Activated CD4-positive, alpha-beta T cell treated with anti-CD3 and anti-CD28 coated beads, Interleukin-2, amount 50 U/mL, for 4 hours (primary cell): Measurements from ENCODE around the gene SLC8A1.

ENCODE experiments used
- DNase-seq, 2 experiments: peaks; one replicate each; pipeline ENCODE4 v3.0.0-alpha.2; 2020

The SLC8A1 gene

DNA sequence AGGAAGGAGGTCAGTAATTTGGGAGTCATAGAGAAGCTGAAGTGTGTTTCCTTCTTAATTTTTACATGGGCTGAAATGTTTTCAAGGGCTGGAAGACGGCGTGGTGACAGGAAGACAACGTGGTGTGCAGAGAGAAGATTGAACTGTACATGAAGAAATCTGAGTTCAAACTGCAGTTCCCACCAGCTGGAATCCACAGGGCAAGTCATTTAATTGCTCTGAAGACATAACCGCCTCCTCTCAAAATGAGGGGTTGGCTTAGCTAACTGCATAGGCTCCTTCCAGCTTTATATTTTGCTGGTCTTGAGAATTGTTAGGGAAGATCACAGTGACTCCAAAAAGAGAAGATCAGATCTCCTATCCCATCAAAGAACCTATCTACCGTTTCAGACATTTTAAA is 103.9 kb downstream of the SLC8A1 start:
- no peak for DNase-seq

DNA sequence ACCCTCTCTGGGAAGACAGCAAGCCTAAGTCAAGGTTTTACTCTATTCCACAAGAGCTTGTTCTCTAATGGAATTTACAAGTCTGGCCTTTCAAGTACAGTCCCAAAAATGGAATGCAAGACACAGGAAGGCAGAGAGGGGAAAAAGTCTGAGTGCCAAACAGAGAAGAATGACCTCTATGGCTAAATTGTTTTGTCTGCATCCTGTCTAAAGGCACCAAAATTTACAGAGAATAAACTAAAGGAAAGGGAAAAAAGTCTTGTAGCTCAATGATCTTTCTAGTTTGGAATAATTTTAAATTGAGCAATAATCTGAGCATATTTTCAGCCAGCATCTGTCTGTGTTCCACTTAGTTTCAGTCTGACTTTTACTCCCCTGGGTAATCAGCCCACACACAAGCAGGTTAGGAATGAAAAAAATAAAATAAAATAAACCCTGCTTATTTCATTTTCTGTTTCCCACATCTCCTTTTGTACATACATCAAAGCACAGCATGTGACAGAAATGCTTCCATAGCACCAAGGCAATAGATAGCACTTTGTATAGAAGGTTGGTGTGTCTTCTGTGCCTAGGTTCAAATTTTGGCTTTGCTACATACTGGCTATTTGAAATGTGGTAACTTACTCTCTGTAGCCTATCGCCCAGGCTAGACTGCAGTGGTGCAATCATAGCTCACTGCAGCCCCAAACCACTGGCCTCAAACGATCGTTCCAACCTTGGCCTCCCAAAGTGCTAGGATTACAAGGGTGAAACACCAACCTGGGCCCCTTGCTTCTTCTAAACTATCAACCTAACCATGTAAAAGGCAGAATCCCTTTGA is 105.1 kb downstream of the SLC8A1 start:
- DNase-seq, result no peak

DNA sequence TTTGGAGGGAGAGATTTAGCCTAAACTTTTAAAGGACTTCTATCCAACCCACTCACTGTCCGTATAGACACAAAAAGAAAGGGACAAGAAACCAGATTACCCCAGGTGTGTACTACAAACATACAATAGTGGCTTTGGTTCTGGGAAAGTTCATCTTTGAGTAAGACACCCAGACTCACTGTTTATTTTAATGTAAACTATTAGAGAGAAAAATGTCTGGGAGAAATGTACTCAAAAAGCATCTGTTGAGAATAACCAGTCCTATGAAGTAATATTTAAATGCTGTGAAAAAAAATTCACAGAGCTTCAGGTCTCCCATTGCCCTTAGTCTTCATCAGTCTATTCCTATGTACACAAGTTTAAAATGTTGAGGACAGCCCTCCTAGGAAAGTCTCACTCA is 107.5 kb downstream of the SLC8A1 start:
- no peak for DNase-seq

DNA sequence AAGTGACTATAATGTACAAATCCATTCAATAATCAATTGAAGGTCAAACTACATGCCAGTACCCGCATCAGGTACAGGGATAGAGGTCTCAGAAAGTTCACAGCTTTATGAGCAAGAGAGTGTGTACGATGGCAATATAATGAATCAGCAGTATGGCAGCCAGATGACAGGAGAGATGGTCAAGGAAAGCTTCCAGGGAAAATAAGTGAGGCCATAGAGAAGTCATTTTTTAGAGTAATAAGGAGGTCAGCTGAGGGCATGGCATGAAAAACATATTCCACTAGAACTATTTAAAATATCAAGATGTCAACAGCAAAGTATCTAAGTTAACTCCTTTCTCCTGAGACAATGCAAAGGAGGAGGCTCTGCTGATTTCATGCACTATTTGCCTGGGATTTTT is 108.0 kb downstream of the SLC8A1 start:
- no peak for DNase-seq

DNA sequence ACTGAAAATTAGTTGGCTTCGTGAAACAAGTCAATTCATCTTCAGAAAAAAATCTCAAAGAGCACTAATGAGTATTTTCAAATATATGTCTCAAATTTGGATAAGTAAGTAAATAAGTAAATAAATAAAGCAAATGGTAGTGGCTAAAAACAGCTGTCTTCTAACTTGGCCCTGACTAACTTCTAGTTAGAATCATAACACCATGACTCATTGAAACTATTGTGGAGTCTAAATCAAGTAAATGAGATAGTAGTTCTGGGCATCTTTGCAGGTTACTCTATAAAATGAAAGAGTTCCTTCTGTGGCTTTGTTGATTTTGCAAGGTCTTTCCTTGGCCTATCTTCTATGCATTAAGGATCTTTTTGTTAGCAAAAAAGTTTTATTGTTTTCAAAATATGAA is 110.7 kb downstream of the SLC8A1 start:
- no peak for DNase-seq

DNA sequence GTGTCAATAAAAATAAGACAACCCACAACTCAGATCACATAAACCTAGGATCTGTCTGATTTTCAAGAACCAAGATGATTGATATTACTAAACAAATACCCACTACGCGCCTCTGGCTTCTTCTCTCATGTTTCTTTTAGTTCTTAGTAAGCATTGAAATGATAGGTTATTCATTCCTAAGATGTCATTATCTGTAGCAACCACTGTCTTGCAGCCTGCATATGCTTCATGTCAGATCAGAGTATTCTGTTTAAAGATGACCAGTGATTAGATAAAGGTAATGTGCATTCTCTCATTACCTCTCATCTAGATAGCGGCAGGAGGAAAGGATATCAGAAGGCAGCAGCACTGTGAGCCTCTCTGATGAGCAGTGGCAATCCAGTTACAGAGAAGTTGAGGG is 112.9 kb downstream of the SLC8A1 start:
- DNase-seq, result no peak

DNA sequence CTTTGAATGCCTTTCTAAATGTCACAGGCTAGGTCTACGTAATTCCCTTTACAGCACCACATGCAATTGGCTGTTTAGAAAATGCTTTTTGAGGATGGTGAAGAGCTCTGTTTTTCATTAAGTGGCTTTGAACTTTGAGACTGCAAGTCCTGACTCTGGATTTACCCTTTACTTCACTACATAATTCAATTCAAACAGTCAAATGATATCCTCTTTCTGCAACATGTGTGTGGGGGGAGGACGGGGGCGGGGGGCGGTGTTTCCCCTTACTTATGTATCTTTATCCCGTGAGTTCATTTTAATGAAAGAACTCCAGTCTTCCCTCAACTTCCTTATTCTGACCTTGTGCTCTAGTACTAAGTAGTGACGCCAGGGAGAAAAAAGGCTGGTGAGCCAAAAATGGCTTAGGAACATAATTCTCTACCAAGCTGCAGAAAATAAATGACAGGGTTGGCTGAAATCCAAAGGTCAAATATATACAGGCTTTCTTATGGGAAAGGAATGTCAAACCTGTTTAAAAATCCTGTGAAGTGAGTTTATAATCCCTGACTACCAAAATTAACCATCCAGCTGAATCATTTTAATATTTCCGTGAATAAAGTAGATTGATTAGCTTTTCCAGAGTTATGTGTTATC is 119.6 kb downstream of the SLC8A1 start:
- DNase-seq, result no peak

DNA sequence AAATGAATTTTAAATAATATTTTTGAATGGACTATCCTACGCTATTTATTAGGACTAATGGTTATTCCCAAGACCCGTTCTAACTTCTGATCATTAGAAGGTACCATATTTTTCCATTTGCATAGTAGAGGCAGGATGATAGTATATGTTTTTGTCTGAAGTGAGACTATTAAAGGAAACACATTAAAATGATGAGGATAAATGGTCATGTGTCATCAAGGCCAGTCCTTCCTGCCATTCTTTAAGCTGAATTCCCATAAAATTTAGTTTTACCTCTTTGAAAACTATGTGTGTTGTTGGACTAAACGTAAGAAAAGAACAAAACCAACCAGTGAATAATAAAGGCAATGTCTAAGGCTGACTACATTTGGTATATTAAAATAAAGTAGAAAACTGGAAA is 121.8 kb downstream of the SLC8A1 start:
- no peak for DNase-seq

DNA sequence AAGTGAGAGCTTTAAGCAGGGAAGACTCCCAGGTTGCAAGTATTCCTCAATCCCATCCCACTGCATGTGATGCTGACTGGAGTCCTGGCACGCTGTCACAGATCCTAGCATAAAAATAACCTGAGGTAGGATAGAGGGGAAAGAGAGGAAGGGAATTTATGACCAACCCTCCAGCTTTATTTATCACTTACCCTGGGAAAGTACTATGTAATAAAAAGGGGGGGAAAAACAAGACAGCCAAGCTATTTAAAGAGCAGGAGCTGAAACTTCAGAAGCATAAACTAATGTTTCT is 122.2 kb downstream of the SLC8A1 start:
- no peak for DNase-seq

DNA sequence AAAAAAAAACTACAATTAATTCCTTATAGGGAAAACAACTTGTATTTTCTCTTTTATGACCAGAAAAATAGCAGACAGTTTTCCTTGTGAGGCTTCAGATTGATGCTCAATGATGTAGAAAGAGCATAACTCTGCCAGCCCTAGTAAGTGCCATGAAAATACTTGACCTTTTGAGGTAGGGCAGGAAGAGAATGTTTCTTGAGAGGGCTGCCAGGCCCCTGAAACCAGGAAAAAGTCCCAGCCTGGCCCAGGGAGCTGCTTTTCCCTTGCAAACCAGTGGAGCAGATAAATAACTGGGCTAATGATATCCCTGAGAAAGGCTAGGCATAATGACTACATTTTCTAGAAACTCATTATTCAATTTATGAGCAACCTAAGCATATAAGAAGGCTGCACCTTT is 126.8 kb downstream of the SLC8A1 start:
- no peak for DNase-seq

DNA sequence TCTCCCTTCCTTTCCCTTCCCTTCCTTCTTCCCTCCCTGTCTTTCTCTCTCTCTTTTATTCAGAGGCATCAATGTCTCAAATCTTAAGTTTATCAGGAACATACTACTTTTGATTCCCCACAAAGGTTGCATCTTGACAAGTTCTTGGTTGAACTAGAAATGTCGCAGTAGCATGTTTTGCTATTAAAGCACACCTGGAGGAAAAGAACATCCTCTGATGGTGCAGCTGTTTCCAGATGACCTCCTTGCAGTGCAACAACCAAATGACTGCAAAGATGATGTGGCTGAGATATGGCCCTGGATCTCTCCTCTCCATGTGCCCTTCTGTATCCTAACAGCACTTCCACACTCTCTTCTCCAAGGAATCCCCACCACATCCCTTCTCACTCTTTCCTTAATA is 127.2 kb downstream of the SLC8A1 start:
- no peak for DNase-seq

DNA sequence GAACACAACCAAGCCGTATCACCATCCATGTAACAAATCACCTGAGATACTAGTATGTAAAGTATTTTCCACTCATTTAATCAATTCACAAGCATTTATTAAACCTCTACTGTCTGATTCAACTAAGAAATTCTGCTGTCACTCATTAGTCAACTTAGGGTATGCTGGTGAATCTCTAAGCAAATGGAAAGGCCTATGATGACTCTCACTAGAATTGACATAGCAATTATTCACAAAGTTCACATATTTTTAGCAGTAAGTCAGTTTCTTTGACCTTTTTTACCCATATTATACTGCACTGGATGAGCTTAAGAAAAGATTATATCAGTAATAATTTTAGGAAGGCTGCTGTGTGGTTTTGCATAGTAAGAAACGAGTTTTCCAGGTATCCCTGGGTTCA is 130.1 kb downstream of the SLC8A1 start:
- no peak for DNase-seq

DNA sequence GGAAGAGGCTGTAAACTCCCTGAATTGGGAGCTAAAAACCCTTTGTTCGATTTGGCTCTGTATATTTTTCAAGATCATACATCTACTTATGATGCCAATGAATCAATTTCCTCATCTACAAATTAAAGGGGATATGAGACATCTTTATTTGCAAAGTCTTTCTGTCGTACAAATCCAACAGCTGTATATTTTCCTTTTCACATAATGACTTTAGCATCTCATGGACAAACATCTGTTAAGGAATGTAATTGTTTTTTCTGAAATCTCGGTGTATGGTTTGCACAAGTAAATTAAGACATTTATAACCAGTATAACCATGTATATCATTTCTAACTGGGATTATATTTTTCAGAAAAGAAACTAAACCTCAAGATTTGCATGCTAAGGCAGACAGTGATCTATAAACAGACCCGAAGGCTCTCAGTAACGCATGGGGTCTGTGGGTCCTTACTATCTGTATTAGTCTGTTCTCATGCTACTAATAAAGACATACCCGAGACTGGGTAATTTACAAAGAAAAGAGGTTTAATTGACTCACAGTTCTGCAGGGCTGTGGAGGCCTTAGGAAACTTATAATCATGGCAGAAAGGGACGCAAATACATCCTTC is 130.8 kb downstream of the SLC8A1 start:
- no peak for DNase-seq

DNA sequence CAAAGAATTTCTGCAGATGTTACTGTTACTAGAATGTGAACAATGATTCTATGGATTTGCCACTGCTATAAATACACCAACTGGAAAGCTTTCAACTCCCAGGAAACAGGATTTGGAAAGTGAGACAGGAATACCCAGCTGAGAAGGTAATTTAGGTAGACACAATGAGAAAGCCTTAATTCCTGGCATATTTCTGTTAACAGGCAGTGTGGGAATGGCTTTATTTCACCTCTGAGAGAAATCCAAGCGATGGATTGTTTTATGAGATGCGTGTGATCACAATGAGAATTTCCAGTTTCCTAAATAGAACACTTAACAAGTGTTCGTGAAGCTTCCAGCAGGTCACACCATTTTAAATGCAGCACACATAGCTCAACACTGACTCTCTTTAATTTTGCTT is 133.0 kb downstream of the SLC8A1 start:
- no peak for DNase-seq

DNA sequence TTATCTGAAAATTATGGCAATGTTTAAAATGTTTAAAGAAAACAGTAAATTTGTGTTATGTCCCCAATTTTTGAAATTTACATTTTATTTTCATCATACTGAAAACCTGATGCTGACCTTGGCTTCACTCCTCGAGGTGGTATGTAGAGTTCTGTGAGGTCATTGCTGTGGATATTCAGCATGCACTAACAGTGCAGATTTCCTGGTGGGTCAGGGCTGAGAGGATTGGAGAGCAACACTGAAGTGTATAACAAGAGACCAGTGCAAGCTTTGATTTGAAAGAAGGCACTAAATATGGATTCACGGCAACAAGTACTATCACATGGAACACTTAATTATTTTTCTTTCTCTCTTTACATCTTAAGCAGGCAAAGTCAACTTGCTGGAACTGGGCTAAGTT is 134.1 kb downstream of the SLC8A1 start:
- no peak for DNase-seq

DNA sequence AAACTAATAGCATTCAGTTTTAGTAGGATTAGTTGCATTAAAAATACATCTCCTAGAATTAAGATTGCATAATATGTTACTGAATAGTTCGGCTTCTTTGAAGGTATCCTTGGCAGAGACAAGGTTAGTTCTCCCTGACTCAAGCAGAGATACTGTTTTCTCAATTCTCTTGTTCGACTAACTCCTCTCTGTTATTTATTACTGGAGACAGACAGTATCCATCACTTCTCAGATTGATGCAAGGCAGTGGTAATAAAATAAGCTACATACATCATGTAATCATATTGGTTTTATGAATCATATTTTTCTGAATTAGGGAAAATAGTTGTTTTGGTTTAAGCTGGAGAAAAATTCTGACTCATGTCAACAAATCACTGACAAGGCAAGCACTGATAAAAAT is 134.8 kb downstream of the SLC8A1 start:
- DNase-seq, result no peak

DNA sequence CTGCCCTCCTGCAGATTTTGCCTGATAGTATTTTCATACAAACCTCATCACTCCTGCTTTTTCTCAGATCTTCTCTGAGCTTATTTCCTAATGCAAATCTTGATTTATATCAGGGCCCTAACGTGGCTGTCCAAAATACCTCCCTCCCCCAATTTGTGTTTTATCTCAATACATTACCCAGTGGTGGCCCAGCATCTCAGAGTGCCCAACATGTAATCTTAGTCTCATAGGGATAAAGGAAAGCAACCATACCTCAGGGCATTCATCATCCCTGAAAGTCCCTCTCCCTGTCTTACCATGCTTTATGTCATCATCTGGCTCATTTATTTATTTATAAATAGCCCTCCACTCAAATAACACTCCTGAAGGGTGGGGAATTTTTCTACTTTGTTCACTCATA is 135.3 kb downstream of the SLC8A1 start:
- DNase-seq, result no peak

DNA sequence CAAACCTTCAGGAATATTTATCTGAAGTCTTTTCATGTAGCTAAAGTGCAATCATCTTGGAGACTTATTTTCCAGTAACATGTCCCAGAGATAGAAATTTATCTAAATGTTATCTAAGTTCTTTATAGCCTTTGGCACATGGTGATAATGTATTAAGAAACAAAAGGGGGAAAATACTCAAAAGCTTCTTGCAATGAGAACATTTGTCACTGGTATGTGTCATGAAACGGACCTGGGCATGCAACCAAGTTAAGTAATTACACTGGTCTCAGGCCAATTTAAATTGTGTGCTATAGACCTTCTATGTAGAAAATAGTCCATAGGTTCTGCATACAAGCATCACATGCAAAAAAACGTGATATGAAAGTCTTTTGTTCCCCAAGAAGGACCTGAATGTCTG is 136.2 kb downstream of the SLC8A1 start:
- DNase-seq, result no peak

DNA sequence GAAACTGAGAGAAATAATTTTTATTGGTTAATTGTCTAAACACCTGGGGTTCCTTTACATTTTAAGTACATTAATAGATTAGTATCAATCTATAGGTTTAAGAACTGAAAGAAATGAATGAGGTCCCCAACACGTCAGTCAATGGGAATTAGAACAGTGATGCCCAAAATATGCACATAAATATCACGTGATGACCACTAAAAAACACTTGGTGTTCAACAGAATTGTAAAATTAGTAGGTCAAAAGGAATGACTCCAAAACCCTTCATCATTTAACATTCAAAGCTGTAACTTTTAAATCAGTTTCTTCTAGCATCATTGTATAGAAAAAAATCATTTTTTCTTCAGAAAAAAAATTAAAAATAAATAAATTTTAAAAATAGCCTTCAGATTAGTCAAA is 140.9 kb downstream of the SLC8A1 start:
- no peak for DNase-seq

DNA sequence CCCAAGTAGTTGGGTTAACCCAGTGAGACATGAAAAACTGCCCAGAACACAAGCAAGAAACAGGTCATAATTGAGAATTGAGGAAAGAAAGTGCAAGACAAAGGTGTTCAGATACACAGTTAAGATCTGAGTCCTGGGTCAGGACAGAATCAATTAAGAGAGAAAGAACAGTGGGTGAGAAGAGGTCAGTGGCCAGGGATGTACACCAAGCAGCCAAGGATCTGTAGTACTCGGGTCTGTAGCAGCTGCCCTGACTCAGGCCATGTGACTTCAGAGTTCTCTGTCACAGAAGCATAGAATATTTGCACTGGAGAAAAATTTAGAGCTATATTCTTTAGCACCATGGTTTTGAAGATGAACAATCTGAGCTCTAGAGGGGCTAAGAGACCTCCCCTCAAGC is 141.6 kb downstream of the SLC8A1 start:
- no peak for DNase-seq

DNA sequence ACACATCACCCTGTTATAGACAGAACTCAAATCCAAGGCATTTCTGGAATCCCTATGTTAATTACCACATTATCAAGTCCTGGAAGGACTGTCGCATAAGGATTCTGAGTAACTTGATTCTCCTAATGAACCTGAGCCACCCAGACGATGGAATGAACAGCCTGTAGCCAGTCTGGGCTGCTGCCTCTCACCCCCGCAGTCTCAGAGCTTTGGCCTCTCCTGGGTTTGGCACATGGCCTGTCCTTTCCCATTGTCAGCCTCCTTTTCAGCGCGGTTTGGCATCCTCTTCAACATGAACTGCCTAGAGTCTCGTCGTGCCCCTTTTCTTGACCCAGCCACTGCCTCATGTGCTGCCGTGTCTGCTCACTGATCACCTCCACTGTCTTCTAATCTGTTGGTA is 147.6 kb downstream of the SLC8A1 start:
- DNase-seq, result no peak

DNA sequence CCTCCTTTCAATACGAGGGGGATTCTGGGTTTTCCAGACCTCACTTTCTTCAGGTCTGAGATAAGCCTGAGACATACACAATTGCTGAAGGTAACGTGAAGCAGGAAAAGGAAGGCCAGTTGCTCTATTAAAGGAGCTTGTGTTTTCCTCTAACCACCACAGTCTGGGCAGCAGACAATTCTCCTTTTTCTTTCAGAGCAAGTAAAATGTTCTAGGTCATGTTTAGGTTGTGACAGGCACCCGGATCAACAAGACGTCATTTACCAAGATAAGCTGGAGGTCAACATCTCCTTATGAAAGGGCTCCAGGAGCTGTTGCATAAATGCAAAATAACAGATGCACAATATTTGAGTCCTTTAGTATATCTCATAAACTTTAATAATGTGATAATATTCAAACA is 148.1 kb downstream of the SLC8A1 start:
- no peak for DNase-seq

DNA sequence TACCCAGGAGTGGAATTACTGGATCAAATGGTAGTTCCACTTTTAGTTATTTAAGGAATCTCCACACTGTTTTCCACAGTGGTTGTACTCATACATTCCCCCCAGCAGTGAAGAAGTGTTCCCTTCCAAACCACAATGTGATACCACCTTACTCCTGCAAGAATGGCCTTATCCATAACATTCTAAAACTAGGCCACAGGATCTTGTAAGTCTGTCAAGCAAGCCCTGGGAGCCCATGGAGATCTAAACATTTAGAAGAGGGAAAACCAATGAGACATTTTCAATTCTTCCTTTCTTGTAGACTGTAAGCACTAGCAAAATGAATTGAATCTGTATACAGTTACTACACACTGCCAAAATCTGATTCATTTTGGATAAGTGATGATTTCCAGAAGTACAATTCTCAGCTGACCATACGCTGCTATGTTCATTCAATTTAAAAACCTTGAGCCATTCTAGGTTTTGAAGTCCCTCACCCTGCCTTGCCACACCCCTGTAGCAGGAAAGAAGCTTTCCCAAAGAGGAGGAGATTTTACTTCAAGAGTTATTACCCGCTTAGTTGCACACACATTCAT is 149.1 kb downstream of the SLC8A1 start:
- DNase-seq, result no peak

DNA sequence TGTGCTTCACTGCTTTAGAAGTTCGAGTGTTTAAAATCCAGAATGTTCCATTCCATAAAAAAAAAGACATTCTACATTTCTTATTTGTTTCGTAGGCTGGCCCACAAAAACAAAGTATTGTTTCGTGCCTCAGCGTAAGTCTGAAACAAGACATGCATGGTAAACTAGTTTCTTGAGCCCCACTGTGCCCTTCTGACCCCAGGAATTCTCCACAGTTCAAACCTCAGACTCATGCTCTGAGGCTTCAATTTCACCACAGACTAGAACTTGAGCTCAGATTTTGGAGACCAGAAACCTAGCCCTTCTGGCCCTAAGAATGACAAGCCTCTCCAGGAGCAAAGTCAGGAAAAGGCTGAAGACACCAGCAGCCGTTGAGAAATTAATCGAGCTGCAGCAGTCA is 151.5 kb downstream of the SLC8A1 start:
- DNase-seq, result no peak
